ENCODE measurements around the gene ZNF101.

ZNF101 gene

GRCh38 chr19:19668230-19669012 is at the start of gene ZNF101:
TSS of gene ZNF101 (plus strand) at chr19:19668839. CDS start at chr19:19668964, 125 bp downstream.
- DNase-seq (ENCODE audit: low spot score), result peak; percentile 97

- no peak for DNase-seq (ENCODE audit: low spot score)
Measured at GRCh38 chr19:19619181-19619848, 49.3 kb upstream of the ZNF101 start.

GRCh38 chr19:19619849-19620210 is 48.8 kb upstream of the ZNF101 start:
- DNase-seq (ENCODE audit: low spot score), result no peak

- DNase-seq (ENCODE audit: low spot score), result no peak
Measured at GRCh38 chr19:19623383-19623782, 45.3 kb upstream of the ZNF101 start.

GRCh38 chr19:19624032-19624570 is 44.5 kb upstream of the ZNF101 start:
- DNase-seq (ENCODE audit: low spot score), result no peak

- DNase-seq (ENCODE audit: low spot score), result no peak
Measured at GRCh38 chr19:19626516-19627472, 41.8 kb upstream of the ZNF101 start.

- no peak for DNase-seq (ENCODE audit: low spot score)
Measured at GRCh38 chr19:19627621-19628500, 40.8 kb upstream of the ZNF101 start, which contains the start of gene LPAR2. TSS of gene LPAR2 (minus strand) at chr19:19628220. CDS start at chr19:19627275, 945 bp downstream.

- no peak for DNase-seq (ENCODE audit: low spot score)
Measured at GRCh38 chr19:19628501-19629134, 40.0 kb upstream of the ZNF101 start.

GRCh38 chr19:19630062-19630414 is 38.6 kb upstream of the ZNF101 start:
- no peak for DNase-seq (ENCODE audit: low spot score)

GRCh38 chr19:19630426-19630825 is 38.2 kb upstream of the ZNF101 start:
- DNase-seq (ENCODE audit: low spot score), result no peak

GRCh38 chr19:19631346-19631745 is 37.3 kb upstream of the ZNF101 start:
- DNase-seq (ENCODE audit: low spot score), result no peak

GRCh38 chr19:19632661-19633060 is 36.0 kb upstream of the ZNF101 start:
- DNase-seq (ENCODE audit: low spot score), result no peak

GRCh38 chr19:19633711-19634515 is 34.7 kb upstream of the ZNF101 start:
- no peak for DNase-seq (ENCODE audit: low spot score)

- no peak for DNase-seq (ENCODE audit: low spot score)
Measured at GRCh38 chr19:19634516-19635312, 33.9 kb upstream of the ZNF101 start.

GRCh38 chr19:19635313-19635702 is 33.3 kb upstream of the ZNF101 start:
- no peak for DNase-seq (ENCODE audit: low spot score)

- DNase-seq (ENCODE audit: low spot score), result no peak
Measured at GRCh38 chr19:19636573-19637185, 32.0 kb upstream of the ZNF101 start.

- DNase-seq (ENCODE audit: low spot score), result no peak
Measured at GRCh38 chr19:19637186-19637522, 31.5 kb upstream of the ZNF101 start.

GRCh38 chr19:19637523-19638251 is 31.0 kb upstream of the ZNF101 start:
- no peak for DNase-seq (ENCODE audit: low spot score)
